ENCODE results near the gene ATP6V1F.

ATP6V1F gene

GRCh38 chr7:128835790-128836641 is 26.6 kb upstream of the ATP6V1F start:
- no peak for DNase-seq

DNA sequence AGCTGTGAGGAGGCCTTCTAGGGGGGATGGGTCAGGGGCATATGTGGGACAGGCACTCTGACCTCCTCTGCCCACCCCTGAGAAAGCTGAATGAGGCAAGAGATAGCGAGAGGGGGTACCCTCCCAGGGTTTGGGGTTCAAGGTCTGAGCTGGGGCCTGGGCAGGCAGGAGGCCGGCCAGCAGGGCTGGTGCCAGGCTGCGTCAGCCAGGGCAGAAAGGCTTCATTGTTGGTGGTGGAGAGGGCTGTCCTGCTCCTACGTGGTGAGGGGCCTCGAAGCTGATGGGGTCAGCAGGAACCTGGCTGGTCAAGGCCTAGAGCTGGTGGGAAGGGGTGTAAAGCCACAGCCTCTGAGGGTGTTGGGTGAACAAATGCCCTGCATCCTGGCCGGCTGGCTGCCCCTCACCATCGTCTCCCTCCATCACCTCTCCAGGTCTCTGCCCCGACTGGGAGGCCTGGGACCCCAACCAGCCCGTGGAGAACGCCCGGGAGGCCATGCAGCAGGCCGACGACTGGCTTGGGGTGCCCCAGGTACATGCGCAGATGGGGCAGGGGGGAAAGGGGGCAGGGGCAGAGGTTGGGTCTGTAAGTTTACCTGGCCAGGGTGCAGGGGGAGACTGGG is 25.8 kb upstream of the ATP6V1F start:
- DNase-seq = no peak

GRCh38 chr7:128837521-128837921 is 25.1 kb upstream of the ATP6V1F start:
- DNase-seq = no peak

- DNase-seq = no peak
These were observed 24.4 kb upstream of the ATP6V1F start for GRCh38 chr7:128838109-128838779.

- DNase-seq = no peak
These were observed 23.5 kb upstream of the ATP6V1F start for GRCh38 chr7:128838981-128839731.

GRCh38 chr7:128839751-128840177 is 22.9 kb upstream of the ATP6V1F start:
- no peak for DNase-seq

- DNase-seq = no peak
These were observed 22.1 kb upstream of the ATP6V1F start for GRCh38 chr7:128840326-128841170.

GRCh38 chr7:128841171-128841690 is 21.4 kb upstream of the ATP6V1F start:
- DNase-seq = no peak

- peak; percentile 57 for DNase-seq
These were observed 20.6 kb upstream of the ATP6V1F start for GRCh38 chr7:128841921-128842673.

DNA sequence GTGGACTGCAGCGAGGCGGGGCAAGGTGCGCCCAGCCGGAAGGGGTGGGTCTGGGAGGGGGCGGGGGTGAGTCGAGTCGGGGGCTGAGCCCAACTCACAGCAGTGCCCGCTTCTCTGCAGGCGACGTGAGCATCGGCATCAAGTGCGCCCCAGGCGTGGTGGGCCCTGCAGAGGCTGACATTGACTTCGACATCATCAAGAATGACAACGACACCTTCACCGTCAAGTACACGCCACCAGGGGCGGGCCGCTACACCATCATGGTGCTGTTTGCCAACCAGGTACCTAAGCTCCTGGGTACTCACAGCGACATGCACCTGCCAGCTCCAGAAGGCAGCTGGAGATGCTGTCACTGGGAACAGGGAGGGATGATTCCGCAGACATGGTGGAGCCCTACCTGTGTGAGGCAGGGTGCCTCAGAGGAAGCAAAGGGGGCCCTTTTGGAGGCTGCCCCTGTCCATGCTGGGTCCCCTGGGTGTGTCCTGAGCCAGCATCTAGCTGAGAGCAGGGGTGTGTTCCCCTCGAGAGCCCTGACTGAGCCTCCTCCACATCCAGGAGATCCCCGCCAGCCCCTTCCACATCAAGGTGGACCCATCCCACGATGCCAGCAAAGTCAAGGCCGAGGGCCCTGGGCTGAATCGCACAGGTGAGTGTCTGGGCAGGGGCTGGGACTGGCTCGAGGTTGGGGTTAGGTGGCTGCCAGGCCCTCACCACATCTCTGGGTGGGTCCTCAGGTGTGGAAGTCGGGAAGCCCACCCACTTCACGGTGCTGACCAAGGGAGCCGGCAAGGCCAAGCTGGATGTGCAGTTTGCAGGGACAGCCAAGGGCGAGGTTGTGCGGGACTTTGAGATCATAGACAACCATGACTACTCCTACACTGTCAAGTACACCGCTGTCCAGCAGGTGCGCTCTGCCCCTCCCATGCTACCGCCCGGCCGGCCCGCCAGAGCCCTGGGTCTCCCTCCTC is 19.7 kb upstream of the ATP6V1F start:
- no peak for DNase-seq

GRCh38 chr7:128843938-128844621 is 18.6 kb upstream of the ATP6V1F start:
- DNase-seq = no peak

DNA sequence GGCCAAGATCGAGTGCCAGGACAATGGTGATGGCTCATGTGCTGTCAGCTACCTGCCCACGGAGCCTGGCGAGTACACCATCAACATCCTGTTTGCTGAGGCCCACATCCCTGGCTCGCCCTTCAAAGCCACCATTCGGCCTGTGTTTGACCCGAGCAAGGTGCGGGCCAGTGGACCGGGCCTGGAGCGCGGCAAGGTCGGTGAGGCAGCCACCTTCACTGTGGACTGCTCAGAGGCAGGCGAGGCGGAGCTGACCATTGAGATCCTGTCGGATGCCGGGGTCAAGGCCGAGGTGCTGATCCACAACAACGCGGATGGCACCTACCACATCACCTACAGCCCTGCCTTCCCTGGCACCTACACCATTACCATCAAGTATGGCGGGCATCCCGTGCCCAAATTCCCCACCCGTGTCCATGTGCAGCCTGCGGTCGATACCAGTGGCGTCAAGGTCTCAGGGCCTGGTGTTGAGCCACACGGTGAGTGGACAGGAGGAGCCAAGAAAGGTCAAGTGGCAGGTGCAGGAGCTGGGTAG is 17.8 kb upstream of the ATP6V1F start:
- no peak for DNase-seq

- DNase-seq = no peak
These were observed 17.2 kb upstream of the ATP6V1F start for GRCh38 chr7:128845475-128845874.

GRCh38 chr7:128845987-128846386 is 16.7 kb upstream of the ATP6V1F start:
- no peak for DNase-seq

DNA sequence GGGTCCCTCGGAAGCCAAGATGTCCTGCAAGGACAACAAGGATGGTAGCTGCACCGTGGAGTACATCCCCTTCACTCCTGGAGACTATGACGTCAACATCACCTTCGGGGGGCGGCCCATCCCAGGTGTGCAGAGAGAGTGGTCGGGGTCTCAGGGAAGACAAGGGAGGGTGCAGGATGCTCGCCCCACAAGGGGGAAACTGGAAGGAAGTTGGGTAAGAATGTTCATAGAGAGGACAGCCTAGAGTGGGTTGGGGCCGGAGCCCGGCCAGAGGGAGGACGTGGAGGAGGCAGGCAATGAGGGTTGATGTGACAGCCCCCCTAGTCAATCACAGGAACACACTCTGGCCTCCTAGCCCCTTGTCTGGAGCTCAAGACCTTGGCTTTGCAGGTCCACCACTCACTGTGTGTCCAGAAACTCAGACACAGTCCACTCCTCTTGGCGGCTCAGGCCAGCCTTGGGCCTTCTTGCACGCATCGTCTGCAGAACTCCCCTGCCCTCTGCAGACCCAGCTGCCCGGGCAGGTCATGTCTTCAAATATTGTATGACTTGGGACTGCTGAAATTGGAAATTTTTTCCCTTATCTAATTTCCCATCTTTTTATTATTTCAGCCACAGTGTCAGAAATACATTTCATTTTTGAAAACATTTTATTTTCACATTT is 15.7 kb upstream of the ATP6V1F start:
- DNase-seq = no peak

GRCh38 chr7:128847721-128848211 is 14.9 kb upstream of the ATP6V1F start:
- DNase-seq = no peak

- DNase-seq = no peak
These were observed 14.1 kb upstream of the ATP6V1F start for GRCh38 chr7:128848289-128849155.
